ENCODE measurements around the gene MYO1D.
"Not testable (repeated sequence)": the region's sequence is repeated elsewhere in the genome, so short reads cannot be mapped to it uniquely, and the experiment has no call there.

MYO1D gene

DNA sequence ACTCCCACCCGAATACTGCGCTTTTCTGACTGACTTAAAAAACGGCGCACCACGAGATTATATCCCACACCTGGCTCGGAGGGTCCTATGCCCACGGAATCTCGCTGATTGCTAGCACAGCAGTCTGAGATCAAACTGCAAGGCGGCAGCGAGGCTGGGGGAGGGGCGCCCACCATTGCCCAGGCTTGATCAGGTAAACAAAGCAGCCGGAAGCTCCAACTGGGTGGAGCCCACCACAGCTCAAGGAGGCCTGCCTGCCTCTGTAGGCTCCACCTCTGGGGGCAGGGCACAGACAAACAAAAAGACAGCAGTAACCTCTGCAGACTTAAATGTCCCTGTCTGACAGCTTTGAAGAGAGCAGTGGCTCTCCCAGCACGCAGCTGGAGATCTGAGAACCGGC lies 10.5 kb upstream of the MYO1D start:
- DNase-seq, result not testable (repeated sequence)

DNA sequence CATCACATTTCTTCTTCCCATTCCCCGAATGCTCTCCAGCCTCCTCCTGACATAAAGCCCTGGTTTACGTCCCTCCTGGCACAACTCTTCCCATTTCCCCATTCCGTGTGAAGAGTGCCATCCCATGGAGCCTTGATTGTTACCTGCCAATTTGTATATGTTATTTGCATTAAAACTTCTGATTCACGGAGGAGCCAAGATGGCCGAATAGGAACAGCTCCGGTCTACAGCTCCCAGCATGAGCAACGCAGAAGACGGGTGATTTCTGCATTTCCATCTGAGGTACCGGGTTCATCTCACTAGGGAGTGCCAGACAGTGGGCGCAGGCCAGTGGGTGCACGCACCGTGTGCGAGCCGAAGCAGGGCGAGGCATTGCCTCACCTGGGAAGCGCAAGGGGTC lies 10.0 kb upstream of the MYO1D start:
- DNase-seq, result not testable (repeated sequence)

DNA sequence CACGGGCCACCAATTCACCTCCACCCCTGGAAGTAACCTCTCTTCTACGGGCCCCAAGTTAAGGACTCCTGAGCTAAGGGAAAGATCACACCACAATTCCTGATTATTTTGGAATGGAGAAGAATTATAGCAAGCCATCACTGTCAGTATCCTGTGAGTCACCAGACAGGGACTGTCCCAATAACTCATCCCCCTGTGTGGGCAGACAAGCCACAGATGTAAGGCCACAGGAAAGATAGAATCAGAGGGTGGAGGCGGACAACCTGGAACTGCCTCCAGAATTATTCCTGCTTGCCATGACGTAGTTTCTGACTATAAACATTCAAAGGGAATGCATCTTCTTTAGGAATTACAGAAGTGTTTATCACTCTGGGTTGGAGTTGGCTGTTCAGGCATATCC lies 5.8 kb upstream of the MYO1D start:
- no peak for DNase-seq

DNA sequence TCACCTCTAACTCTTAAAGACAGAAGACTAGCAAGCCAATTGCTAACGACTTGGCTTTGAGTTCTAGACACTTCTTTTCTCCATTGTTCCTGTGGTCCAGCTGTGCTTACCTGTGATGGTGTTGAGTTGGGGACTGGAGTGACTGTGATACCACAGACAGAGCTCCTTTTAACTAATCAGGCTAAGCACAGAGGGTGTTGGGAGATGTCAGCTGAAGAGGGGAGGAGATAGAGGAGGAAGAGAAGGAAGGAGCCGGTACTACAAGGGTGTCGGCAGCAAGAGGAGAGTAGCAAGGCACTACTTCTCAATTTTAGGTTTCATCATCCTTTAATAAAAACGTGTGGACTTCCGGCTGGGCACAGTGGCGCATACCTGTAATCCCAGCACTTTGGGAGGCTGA lies 5.1 kb upstream of the MYO1D start:
- no peak for DNase-seq

DNA sequence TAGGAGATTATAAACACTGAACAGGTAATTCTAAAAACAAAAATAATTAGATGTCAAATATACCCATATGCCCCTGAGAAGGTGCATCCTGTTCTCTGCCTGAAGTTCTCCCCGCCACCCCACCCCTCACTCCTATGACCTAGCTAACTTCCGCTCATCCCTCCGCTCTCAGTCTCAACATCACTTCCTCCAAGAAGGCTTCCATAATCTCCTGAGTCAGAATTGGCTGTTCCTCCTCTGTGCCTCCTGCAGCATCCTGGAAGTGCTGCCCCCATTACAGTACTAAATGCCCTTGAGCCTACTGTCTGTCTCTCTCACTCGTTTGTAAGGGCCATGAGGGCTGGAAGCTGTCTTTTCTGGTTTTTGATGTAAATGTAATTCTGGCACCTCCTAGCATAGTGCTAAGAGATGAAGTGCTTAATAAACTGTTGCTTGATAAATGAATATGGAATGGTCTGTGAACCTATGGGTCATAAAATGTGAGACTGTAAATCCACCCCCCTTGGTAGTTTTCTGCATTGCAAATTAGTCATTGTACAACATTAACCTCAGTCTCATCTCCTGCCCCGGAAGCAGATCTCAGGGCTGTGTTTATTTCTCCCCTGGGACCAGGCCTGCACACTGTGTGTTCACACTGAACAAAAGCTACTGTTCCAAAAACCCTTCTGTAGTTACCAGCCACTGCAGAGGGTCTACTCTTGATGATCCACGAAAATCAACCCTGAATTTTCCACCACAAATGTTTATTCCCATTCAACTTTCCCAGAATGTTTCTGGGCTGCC lies 3.9 kb upstream of the MYO1D start:
- DNase-seq, result no peak

DNA sequence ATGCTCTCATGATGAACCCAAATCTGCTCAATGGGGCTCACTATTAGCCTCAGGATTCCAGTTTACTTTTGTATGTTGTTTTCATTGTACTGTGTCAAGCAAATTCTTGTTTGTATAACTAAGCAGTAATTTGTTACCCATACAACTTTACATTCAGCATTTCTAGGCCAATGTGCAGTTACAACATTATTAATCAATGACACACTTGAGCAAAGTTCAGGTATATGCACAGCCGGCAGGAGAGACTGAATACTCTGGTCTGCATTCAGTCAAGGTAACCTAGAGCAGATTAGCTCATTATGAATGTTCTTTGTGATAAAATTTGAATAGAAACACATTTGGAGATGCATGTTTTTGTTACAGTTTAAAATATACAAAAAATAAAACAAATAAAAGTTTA lies 2.2 kb upstream of the MYO1D start:
- no peak for DNase-seq

DNA sequence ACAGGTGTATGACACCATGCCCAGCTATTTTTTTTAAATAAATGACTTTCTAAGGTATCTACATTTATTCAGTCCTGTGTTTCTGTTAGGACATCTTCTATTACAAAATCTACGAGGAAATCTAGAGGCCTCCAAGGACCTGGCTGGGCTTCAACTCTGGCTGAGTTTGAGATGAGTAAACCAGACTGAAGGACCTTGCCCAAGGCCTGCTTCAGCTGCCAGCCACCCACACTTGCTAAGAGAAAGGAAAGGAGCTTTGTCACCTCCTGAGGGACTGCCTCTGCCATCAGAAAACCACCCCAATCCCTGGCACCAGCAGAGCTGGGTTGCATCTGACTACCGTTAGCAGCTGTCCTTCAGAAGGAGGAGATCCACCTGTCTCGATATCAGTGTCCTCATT lies 1.3 kb upstream of the MYO1D start:
- DNase-seq, result no peak

DNA sequence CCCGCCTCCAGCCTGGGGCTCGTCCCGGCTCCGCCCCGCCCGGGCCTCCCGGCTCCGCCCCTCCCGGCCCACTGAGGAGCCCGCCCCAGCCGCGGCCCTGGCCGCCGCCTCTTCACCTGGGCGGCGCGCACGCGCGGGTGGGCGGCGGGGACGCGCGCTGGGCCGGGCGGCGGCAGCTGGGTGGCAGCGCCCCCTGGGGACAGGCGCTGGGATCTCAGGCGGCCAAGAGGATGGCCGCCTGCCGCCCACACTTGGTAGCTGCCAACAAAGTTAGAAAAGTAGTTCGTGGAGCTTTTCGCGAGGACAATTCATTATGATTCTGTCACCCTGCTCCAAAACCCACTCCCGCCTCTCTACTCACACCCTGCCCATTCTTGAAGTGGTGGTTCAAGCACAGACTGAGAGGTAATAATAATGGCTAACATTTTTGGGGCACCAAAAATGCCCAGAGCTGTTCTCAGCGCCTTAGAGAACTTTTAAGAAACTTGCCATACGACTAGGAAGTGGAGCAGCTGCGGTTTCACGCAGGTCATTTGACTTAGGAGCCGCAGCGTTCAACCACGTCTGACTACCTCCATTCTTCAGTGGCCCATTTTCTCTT lies 340 bp upstream of the MYO1D start:
- DNase-seq, result peak; percentile 93

DNA sequence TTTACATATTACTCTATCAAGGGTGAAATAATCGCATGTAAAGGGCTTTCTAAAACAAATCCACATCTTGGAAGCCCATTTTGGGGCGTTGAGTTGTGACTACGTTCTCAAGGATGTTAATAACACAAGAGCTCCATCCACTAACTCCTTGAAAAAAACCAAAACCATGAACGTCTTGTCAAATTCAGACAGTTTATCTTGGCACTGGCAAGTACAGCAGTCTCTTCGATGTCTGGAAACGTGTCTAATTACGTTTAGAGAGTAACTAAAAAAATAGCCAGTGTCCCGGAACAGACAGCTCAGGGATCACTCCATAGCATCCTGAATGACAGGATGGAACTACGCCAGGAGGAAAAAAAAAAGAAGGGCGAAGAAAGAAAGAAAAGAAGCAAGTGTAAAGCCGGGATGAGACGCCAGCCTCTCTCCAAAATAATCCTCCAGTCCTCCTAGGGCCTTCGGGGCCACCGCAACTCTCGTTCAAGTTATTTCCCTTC lies 954 bp downstream of the MYO1D start:
- no peak for DNase-seq

DNA sequence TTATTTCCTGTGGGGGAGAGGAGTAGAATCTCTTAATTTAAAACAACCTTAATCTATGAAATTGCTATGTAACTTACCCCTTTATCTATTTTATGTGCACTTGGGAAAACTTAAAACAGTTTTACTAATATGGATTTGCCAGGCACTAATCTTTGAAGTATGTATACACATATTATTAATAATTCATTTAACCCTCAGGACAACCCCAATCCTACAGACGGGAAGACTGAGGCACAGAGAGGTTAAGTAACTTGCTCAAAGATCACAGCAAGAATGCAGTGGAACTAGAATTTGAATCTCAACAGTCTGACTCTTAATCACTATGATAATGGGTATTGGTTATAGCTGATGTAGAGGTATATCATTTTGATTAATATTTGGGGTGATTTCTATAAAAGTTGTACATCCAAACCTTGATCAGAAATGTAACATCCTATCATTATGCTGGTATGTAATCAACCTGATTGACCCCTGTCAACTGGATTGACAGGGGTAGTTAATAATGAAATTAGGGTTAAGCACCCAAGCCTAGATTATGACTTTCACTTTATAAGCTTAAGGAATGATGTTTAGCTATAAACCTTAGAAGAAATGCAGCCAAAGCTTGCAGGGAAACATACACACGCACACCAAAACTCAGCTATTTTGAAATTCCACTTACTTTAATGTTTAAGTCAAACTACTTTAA lies 1.6 kb downstream of the MYO1D start:
- no peak for DNase-seq

DNA sequence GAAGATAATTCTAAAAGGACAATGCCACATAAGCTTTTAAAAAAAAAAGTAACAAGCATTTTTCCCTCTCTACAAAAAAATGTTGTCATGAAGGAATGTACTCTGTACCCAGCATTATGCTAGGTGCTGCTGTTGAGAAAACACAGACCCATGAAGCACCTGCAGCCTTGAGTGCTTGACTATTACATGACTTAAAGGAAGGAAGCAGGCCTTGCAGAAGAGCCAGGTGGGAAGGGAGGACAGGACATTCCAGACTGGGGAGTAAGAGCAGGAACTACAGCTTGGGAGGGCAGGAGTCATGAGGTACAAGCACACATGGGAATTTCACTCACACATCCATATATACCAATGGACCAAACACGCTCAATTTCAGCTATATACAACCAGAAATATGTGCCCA lies 3.8 kb downstream of the MYO1D start:
- no peak for DNase-seq

DNA sequence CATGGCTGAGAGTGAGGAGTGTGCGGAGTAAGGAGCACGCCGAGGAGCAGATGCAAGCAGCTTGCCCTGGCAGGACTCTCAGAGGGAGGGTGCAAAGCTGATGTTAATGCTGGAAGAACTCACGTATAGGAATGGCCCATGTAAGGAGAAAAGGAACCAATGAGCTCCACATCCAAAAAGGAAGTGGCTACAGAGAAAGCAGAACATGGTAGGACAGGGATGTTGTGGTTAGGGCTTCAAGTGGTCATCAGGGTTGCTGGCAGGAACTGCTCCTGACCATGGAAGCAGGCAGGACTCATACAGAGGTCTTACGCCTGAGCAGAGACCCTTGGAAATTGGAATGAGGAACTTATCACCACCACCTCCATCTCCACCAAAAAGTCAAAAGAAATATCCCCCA lies 5.2 kb downstream of the MYO1D start:
- DNase-seq, result no peak

DNA sequence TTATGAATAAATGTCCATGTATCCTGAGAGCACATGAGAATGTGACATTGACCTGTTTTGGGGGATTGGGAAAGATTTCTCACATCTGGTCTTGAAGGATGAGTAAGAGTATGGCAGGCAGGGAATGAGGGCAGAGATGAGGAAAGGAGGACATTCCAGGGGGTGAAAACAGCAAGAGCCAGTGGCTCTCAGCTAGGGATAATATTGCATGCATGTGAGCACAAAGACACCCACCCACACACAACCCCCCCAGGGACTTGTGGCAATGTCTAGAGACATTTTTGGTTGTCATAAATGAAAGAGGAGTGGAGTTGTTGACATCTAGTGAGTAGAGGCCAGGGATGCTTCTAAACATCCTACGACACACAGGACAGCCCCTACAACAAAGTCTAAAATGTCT lies 6.0 kb downstream of the MYO1D start:
- DNase-seq, result no peak

DNA sequence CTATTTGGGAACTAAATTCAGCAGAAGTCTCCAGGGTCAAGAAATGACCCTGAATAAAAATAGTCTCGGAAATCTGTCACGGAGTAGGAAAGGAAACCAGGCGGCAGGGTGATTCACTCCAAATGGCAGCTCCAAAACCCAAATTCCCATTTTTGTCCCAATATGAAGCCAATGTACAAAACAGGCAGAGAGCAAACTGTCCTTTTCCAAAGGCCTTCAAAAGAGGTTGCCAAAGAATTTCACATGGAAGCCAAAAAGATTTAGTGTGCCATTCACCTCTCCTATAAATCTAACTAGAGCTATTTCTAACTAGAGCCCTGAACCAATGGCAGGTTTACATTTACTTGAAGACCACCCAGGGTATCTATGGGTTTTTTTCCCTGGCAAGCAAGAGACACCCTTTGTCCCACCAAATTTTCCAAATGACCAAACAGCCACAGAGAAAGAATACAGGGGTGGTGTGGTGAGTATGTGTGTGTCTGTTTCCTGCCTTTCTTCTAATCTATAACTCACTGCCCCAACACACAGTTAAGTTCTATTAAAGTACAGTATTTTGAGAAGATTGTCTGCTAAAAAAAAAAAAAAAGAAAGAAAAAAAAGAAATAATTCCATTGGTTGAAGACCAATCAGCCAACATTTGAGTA lies 6.8 kb downstream of the MYO1D start:
- no peak for DNase-seq

DNA sequence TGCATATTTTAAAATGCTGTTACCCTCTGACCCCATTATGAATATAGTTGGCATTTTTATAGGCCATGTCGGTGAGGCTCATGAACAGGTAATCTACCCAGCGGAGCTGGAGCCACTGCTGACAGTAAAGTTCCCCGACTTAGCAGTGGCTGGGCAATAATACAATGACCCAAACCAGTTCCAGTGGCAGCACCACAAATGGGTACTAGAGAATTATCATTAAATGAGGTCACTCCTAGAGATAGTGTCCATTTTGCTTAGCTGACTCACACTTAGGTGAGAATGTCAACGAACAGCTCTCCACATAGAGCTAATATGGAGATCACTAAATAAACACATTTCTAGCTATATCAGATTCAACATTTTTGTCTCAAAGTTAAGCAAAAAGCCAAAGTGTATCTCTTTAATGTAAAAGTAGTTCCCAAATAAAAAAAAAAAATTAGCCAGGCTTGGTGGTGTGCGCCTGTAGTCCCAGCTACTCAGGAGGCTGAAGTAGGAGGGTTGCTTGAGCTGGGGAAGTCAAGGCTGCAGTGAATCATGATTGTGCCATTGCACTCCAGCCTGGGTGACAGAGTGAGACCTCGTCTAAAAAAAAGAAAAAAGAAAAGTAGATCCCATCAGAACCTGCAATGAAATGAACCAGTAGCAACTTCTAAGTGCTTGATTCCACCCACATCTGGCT lies 7.4 kb downstream of the MYO1D start:
- no peak for DNase-seq

DNA sequence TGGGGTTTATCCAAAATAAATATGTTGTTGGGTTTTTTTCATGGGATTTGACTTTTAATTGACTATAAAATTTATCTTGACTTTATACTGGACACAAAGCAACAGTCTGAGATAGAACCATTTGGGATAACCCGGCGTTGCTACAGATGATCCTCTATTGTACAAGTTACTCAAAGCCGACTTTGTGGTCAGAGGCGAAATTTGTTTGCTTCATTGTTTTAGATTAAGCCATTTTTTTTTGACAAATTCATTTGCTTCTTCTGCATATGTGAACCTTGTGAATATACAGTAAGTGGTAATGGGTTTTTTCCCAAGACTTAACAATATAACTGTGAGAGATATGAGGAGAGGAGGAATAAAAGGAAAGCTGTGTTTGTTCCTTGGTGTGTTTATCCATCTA lies 11.8 kb downstream of the MYO1D start:
- no peak for DNase-seq

DNA sequence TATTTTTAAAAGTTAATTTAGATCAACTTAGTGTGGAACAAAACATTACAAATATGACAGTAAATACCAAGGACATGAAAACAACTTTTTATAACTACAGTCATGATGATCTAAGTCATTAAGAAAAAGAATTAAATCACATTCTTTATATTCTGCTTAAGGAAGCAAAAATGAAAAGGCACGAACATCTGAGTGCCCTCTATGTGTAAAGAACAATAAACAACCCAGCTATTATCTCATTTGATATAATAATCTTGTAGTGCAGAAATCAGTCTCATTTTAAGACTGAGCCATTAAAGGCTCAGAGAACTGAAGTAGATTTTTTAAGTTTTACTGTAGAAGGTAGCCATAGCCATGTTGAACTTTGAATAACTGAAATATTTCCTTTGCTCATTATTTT lies 13.4 kb downstream of the MYO1D start:
- no peak for DNase-seq

DNA sequence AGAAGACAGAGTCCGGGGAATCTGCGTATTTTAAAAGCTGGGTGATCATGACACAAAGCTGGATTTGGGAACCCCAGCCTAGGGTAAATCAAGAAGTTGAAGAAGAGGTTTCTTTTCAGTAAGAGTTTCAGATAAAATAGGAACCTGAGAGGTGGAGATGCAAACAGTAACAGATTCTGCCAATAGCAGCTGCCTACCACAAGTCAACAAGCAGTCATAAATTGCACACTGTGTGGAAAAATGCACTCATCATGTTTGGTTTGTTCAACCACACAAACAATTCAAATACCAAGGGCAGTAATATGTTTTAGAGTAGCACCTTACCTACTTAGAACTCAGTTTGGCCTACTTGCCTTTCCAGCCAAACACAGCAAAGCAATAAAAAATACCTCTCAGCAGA lies 14.0 kb downstream of the MYO1D start:
- DNase-seq, result no peak

DNA sequence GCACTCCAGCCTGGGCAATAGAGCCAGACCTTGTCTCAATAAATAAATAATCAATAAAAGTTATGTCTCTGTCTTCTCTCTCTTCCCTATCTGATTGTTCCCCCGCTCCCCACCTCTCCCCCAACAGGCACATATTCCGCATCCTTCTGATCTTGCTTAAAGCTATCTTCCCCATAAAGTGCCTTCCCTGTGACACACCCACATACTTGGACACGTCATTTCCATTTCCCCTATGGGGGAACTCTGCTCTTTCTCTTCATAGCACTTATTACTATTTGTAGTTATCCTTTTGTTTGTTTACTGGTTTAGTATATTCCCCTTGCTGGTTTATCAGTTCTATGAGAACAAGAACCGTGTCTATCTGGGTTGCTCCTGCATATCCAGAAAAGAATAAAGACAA lies 14.9 kb downstream of the MYO1D start:
- DNase-seq, result no peak

DNA sequence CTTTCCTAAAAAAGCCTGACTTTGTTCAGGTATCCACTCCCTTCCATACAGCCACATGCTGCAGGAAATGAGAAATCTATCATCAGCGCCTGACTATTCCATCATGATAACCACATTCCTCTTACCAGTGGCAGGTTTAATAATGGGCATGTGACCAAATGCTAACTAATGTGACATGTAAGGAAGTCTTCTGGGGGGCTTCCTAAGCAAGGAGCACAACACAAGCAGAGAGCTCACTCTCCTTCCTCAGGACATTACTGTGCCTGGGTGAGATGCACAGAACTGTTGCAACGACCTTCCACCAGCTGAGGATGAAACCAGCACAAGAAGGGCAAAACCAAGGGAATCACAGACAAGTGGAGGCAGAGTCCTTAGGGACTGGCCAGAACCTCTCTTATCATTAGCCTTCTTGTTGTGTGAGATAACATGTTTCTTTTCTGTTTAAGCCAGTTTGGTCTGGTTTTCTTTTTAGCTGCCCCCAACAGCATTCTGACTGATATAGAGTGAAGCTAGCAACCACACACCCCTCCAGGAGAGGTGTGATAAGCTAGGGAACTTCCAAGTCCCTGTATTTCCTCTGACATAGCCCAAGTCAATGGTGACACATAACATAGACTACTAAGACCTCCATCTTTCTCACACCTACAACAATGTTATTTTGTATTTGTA lies 16.9 kb downstream of the MYO1D start:
- no peak for DNase-seq

DNA sequence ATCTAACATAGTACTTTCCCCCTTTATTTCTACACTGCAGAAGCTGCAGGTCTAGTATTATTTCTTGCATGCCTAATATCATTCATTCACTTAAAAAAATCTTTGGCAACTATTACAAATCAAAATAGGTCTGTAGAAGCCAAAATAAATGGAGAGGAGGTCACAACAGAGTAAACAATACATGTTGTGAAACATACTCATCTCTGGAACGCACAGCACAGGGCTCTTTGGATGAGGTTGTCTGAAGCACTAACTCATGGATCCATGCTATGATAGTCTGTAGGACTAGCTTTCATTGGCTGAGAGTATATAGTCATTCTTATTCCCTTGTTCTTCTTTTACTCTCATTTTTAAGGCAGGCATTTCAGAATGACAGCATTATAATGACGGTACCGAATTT lies 21.3 kb downstream of the MYO1D start:
- no peak for DNase-seq

DNA sequence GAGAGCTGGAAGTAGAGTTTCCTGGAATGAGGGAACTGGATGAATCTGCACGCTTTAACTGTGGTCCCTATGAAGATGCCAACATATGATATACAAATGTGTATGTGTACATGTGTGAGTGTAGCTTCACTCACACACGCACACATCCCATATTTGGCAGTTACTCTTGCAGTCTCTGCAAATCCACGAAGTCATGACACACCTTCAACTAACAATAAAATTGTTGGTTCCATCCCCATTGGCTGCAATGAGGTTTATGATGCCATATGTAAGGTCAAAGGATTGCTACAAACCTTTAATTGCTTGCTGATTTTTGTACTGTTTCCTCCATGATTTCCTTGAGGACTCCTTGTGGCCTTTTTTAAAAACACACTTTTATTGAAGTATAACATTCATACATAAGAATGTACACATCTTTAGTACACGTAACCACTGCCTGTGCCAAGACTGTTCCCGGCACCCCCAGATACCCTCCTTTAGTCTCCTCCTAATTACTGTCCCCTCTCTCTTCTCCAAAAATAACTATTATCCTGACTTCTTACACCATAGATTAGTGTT lies 22.0 kb downstream of the MYO1D start:
- DNase-seq, result no peak

Measured in left hindlimb (tissue), 1 donor.